ENCODE data around the gene OBI1. TPM values are rescaled to one million over a fixed set of nuclear protein-coding genes. Genes with fewer than 3 reads are reported as not detected.

OBI1 gene
- polyA plus RNA-seq, 2 of the 4 experiments (the other 2 are of a cell fraction) = 8.7 to 13.9 TPM

DNA sequence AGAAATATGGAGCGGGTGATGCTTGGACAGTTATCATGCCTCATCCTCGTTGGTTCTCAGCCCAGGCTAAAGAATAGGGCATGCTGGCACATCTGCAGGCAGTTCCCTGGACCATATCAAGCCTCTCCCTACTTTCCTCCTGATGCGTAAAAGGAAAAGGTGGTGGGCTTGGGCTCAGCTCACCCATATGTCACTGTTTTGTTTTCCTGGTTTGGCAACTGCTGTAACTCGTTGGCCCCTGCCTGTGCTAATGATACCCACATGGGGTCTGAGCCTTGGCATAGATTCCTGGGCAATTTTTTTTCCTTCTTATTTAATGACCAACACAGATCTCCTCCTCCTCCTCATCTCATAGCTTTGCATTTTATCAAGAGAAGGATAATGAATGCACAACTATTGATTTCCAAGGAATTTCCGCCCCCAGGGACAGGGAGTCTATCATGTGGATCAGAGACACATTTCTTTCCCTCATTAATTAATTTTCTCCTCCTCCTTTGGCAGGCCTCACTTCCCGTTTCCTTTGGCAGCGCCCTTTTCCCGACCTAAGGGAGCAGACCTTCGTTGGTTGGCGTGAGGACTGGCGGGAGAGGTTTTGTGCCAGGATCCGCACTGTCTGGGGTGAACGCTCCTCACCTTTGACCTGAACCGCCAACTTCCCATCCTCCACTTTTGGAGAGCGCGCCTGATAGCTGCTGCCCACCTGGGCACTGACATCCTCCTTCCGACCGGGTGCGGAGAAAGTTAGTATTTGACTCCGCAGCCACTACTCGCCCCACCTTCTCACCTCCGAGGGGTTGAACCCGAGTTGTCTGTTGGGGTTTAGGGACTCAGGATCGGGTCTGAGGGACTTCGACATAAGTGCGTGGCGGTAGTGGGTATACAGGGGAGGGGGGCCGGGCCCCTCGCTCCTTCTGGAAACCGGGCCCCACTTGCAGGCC lies 52.2 kb downstream of the OBI1 start:
- POLR2A ChIA-PET = no interaction called here
- CTCF ChIA-PET = no interaction called here
- 74% methylated on average over 24 of the region's 30 CpGs for WGBS (ENCODE audit: missing lambda C conversion rate)
- FAIRE-seq (no peak), ATAC-seq (no peak), DNase-seq (ENCODE audit: low read depth in 1 of 2, low spot score in 1 of 2) (no peak)
- Histone ChIP-seq H3K4me2 (no peak overlapping the region), H3K4me3 (no peak overlapping the region), H3K4me1 (0 out of 3 replicates have a peak, but pooled peaks cover 5% of the 10 kb centered on the region), H3K9me3 (no peaks in the 10 kb centered on the region), H3K27ac (no peak overlapping the region)
- TF ChIP-seq PHF8 (IDR thresholded peaks at IDR 0.05; ENCODE audit: borderline replicate concordance, low read depth) (no peak), MAFK (IDR thresholded peaks at IDR 0.05; ENCODE audit: partially characterized antibody) (no peak), CBX8 (IDR thresholded peaks at IDR 0.05) (no peak), ZC3H11A (IDR thresholded peaks at IDR 0.05) (no peak), CHD2 (IDR thresholded peaks at IDR 0.05; ENCODE audit: low read length, partially characterized antibody) (no peak), JUNB (IDR thresholded peaks at IDR 0.05) (no peak), ATOH8 (CRISPR knock-in tag; IDR thresholded peaks at IDR 0.05; ENCODE audit: low read depth) (no peak)

DNA sequence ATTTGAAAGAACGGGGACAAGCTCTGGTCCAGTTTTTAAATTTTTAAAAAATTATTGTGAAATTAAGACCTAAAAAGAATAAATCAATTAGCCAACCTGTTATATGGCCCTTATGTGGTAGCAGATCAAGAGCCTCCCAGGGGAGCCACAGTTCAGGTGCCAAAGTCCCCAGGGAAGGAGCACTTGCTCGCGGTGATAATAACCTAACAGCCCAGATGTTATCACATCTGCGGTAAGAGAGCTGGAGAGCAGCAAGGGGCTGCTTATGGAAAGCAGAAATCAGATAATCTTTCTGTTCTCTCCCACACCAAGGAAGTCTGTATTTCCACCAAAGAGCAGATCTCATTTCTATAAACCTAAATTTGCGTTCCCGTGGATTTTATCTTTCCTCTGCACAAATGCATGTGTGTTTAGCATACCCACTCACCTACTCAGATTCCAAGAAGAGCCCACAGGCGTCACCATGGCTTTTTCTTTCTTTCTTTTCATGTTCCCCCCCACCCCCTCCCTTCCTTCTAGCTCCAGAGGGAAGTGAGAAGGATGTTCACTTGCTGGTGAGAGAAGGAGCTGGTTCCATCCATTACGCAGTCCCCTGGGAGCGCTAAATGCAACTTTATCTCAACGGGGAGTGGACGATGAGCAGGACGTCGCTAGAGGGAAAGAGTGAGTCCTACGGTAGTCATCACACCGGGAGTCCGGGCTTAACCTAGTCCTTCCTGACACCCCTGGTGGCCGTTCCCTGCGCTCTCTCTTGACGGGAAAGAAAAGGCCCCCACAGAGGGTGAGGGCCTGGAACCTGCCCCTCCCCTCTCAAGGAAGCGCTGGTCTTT lies 54.0 kb downstream of the OBI1 start:
- CTCF ChIA-PET = no interaction called here
- Histone ChIP-seq H3K9me3 (no peaks in the 10 kb centered on the region), H3K4me2 (peak overlapping the region; percentile 57), H3K27ac (no peak overlapping the region), H3K4me1 (0 out of 3 replicates have a peak, but pooled peaks cover 5% of the 10 kb centered on the region), H3K4me3 (no peak overlapping the region)
- no peak for TF ChIP-seq RFX5 (IDR thresholded peaks at IDR 0.05)
- FAIRE-seq = no peak
- DNase-seq (ENCODE audit: low read depth in 1 of 2, low spot score in 1 of 2) = peak; percentile 58 to 61
- POLR2A ChIA-PET = no interaction called here
- peak; percentile 67 to 74 for ATAC-seq
- WGBS (ENCODE audit: missing lambda C conversion rate) = 18% methylated on average over 10 of the region's 20 CpGs

- peak; percentile 50 to 76 for DNase-seq (ENCODE audit: low read depth in 1 of 2, low spot score in 1 of 2)
- no peak for FAIRE-seq
- TF ChIP-seq, protein P1, sequence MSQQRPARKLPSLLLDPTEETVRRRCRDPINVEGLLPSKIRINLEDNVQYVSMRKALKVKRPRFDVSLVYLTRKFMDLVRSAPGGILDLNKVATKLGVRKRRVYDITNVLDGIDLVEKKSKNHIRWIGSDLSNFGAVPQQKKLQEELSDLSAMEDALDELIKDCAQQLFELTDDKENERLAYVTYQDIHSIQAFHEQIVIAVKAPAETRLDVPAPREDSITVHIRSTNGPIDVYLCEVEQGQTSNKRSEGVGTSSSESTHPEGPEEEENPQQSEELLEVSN (IDR thresholded peaks at IDR 0.05; ENCODE audit: borderline replicate concordance, low read depth) = peak; percentile 74; the same call in 1 of the 2 replicates
- TF ChIP-seq ATOH8 (CRISPR knock-in tag; IDR thresholded peaks at IDR 0.05; ENCODE audit: low read depth) (no peak), CHD2 (IDR thresholded peaks at IDR 0.05; ENCODE audit: low read length, partially characterized antibody) (peak; percentile 78), CHD4 (IDR thresholded peaks at IDR 0.05; ENCODE audit: borderline replicate concordance) (no peak), RARB (CRISPR knock-in tag; IDR thresholded peaks at IDR 0.05) (no peak), JUN (IDR thresholded peaks at IDR 0.05) (peak in 1 of 2 experiments; percentile 38; a peak in 1 of 5 replicates), REST (IDR thresholded peaks at IDR 0.05) (peak; percentile 70), PHF8 (IDR thresholded peaks at IDR 0.05; ENCODE audit: borderline replicate concordance, low read depth) (peak; percentile 45; the same call in 1 of the 2 replicates), MAX (IDR thresholded peaks at IDR 0.05) (peak; percentile 53)
- WGBS (ENCODE audit: missing lambda C conversion rate) = 2% methylated on average over 8 of the region's 80 CpGs
- H3K27ac ChIP-seq = peak within 1 kb of the TSS; percentile 48 to 77; a peak in 4 of 6 replicates
- H3K4me3 ChIP-seq = peak within 1 kb of the TSS; percentile 67
- peak; percentile 81 to 88 for ATAC-seq
- CTCF ChIA-PET = no interaction called here
- H3K4me2 ChIP-seq = peak within 1 kb of the TSS; percentile 84
- POLR2A ChIA-PET = interaction anchor here (0.6 kb wide), 1 partner anchor 9 kb away, joined by 4 read pairs; no protein-coding TSS in a partner anchor
- no peaks in the 10 kb centered on the region for H3K9me3 ChIP-seq
- 0 out of 3 replicates have a peak, but pooled peaks cover 5% of the 10 kb centered on the region for H3K4me1 ChIP-seq
These were observed 55.6 kb downstream of the OBI1 start, which contains the start of gene POU4F1 for GRCh38 chr13:78603240-78603957. POU4F1 (minus strand) TSS chr13:78603552; CDS start chr13:78603326, 226 bp downstream.
